OCI-LY3 (cell line): ENCODE measurements around the gene CHRNA9.

ENCODE experiments used
- H2AFZ ChIP-seq: fragments of 200-600, 300-600 bp; shearing (Covaris generic); 2 replicates; pipeline ENCODE4 v1.6.0; 2014; ENCODE audit warnings: antibody characterized with exemption, low read depth, low read length
- H3K27ac ChIP-seq: fragments of 200-600, 300-600 bp; sonication (generic); 2 replicates; pipeline ENCODE4 v1.5.1; 2014; ENCODE audit warnings: mild to moderate bottlenecking, low read length, moderate library complexity, mixed read lengths
- H3K27me3 ChIP-seq: fragments of 200-600, 300-600 bp; sonication (generic); 2 replicates; pipeline ENCODE4 v1.6.1; 2014; ENCODE audit warnings: low read depth, low read length, mixed read lengths
- H3K36me3 ChIP-seq: fragments of 200-600, 300-600 bp; sonication (generic); replicated peaks from 2 replicates; pipeline ENCODE3; 2014; ENCODE audit warnings: low read depth, low read length, mixed read lengths
- H3K4me1 ChIP-seq: fragments of 300-600, 200-600 bp; sonication (generic); 2 replicates; pipeline ENCODE4 v1.6.1; 2014; ENCODE audit warnings: low read length, mixed read lengths
- H3K4me2 ChIP-seq: fragments of 200-600, 300-600 bp; sonication (generic); 2 replicates; pipeline ENCODE4 v1.6.1; 2014; ENCODE audit warnings: low read length, mixed read lengths
- H3K4me3 ChIP-seq: fragments of 300-600, 200-600 bp; sonication (generic); 2 replicates; pipeline ENCODE4 v1.5.1; 2014; ENCODE audit warnings: antibody characterized with exemption, mild to moderate bottlenecking, low read length, moderate library complexity
- H3K79me2 ChIP-seq: fragments of 300-600, 200-600 bp; shearing (Covaris generic); 2 replicates; pipeline ENCODE4 v1.6.1; 2014; ENCODE audit warnings: mild to moderate bottlenecking, low read length, mixed read lengths
- H3K9ac ChIP-seq: fragments of 300-600, 200-600 bp; shearing (Covaris generic); 2 replicates; pipeline ENCODE4 v1.6.0; 2014; ENCODE audit warnings: mild to moderate bottlenecking, low read length, moderate library complexity
- H3K9me3 ChIP-seq: fragments of 200-600, 300-600 bp; shearing (Covaris generic); 2 replicates; pipeline ENCODE4 v1.6.1; 2014; ENCODE audit warnings: low read length, mixed read lengths; ENCODE audit not compliant: insufficient read depth
- H4K20me1 ChIP-seq: fragments of 200-600, 300-600 bp; sonication (generic); 2 replicates; pipeline ENCODE4 v1.6.1; 2016; ENCODE audit warnings: low read length, mixed read lengths; ENCODE audit not compliant: insufficient read depth
- CTCF ChIP-seq: fragments of 200-600, 300-600 bp; sonication (generic); IDR thresholded peaks from 2 replicates; pipeline ENCODE4 v1.5.1; 2014; ENCODE audit warnings: antibody characterized with exemption, low read length, low read depth
- EZH2phosphoT487 ChIP-seq: fragments of 200-600 bp; shearing (Covaris generic); IDR thresholded peaks from 2 replicates; pipeline ENCODE4 v1.6.1; 2018; ENCODE audit warnings: antibody characterized with exemption, mixed run types, low read depth

CHRNA9 gene

GRCh38 chr4:40305328-40306170 is 29.6 kb upstream of the CHRNA9 start:
- peak overlapping the region; percentile 76 for H3K4me2 ChIP-seq
- peak overlapping the region; percentile 48; the same call in 1 of the 2 replicates for H3K9ac ChIP-seq
- H3K9me3 ChIP-seq, result peaks cover 13% of the 10 kb centered on the region; the same call in 1 of the 2 replicates
- peaks cover 79% of the 10 kb centered on the region for H3K4me1 ChIP-seq
- peaks cover 3% of the 10 kb centered on the region; the same call in 1 of the 2 replicates for H3K79me2 ChIP-seq
- H3K36me3 ChIP-seq, result peaks cover 4% of the 10 kb centered on the region
- no peaks in the 10 kb centered on the region for H4K20me1 ChIP-seq
- no peak overlapping the region for H2AFZ ChIP-seq
- H3K27me3 ChIP-seq, result no peaks in the 10 kb centered on the region
- TF ChIP-seq CTCF, result peak; percentile 36; the same call in 1 of the 2 replicates
- TF ChIP-seq EZH2phosphoT487, result no peak
- peak overlapping the region; percentile 60 for H3K4me3 ChIP-seq
- peak overlapping the region; percentile 77 for H3K27ac ChIP-seq

DNA sequence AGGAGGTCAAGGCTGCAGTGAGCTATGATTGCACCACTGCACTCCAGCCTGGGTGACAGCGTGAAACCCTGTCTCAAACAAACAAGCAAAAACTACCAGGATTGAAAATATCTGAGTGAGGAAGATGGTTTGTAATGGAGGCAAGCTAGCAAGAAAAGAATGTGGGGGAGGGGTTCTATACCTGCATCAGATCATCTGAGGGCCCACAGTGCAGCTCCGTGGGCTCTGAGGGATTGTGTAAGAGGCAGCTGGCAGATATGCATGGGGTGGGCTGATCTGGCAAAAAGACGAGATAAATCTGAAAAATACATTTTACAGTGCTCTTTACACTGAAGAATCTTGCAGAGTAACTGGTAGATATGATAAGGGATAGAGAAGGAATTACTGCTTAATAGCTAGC is 28.9 kb upstream of the CHRNA9 start:
- peak overlapping the region; percentile 34; the same call in 1 of the 2 replicates for H3K9ac ChIP-seq
- peak overlapping the region; percentile 76 for H3K4me2 ChIP-seq
- H3K36me3 ChIP-seq, result peaks cover 4% of the 10 kb centered on the region
- H3K79me2 ChIP-seq, result peaks cover 3% of the 10 kb centered on the region; the same call in 1 of the 2 replicates
- peaks cover 8% of the 10 kb centered on the region; the same call in 1 of the 2 replicates for H3K9me3 ChIP-seq
- peak overlapping the region; percentile 60 for H3K4me3 ChIP-seq
- H2AFZ ChIP-seq, result no peak overlapping the region
- peak overlapping the region; percentile 77 for H3K27ac ChIP-seq
- TF ChIP-seq CTCF (no peak), EZH2phosphoT487 (no peak)
- no peaks in the 10 kb centered on the region for H3K27me3 ChIP-seq
- H3K4me1 ChIP-seq, result peaks cover 72% of the 10 kb centered on the region
- no peaks in the 10 kb centered on the region for H4K20me1 ChIP-seq

GRCh38 chr4:40306976-40307375 is 28.2 kb upstream of the CHRNA9 start:
- TF ChIP-seq CTCF, result no peak
- TF ChIP-seq EZH2phosphoT487, result no peak
- peaks cover 6% of the 10 kb centered on the region; the same call in 1 of the 2 replicates for H3K9me3 ChIP-seq
- H3K4me2 ChIP-seq, result peak overlapping the region; percentile 76
- no peak overlapping the region; the same call in 1 of the 2 replicates for H2AFZ ChIP-seq
- H3K4me3 ChIP-seq, result peak overlapping the region; percentile 66
- H3K27ac ChIP-seq, result peak overlapping the region; percentile 78
- H3K36me3 ChIP-seq, result peaks cover 4% of the 10 kb centered on the region
- H4K20me1 ChIP-seq, result no peaks in the 10 kb centered on the region
- H3K4me1 ChIP-seq, result peaks cover 65% of the 10 kb centered on the region
- no peaks in the 10 kb centered on the region for H3K27me3 ChIP-seq
- H3K9ac ChIP-seq, result peak overlapping the region; percentile 56
- peaks cover 3% of the 10 kb centered on the region; the same call in 1 of the 2 replicates for H3K79me2 ChIP-seq
